Ishikawa (cell line): Measurements from ENCODE around the gene RAD1.

Experiments
- CREB1 ChIP-seq: IDR thresholded peaks from 2 replicates; pipeline ENCODE4 v1.6.1; 2012; ENCODE audit warnings: low read depth
- EGR1 ChIP-seq: IDR thresholded peaks from 2 replicates; pipeline ENCODE4 v1.6.1; 2012
- EP300 ChIP-seq: IDR thresholded peaks from 2 replicates; pipeline ENCODE4 v1.6.1; 2012; ENCODE audit warnings: borderline replicate concordance
- MAX ChIP-seq: IDR thresholded peaks from 2 replicates; pipeline ENCODE4 v1.6.1; 2012
- RAD21 ChIP-seq: IDR thresholded peaks from 2 replicates; pipeline ENCODE4 v1.6.1; 2012; ENCODE audit warnings: low read depth
- REST ChIP-seq: IDR thresholded peaks from 2 replicates; pipeline ENCODE4 v1.6.1; 2012; ENCODE audit warnings: low read depth, mild to moderate bottlenecking
- TAF1 ChIP-seq: IDR thresholded peaks from 2 replicates; pipeline ENCODE4 v1.6.1; 2012; ENCODE audit warnings: low read depth, mild to moderate bottlenecking
- TCF12 ChIP-seq: IDR thresholded peaks from 2 replicates; pipeline ENCODE4 v1.6.1; 2012; ENCODE audit warnings: low read depth
- TEAD4 ChIP-seq: IDR thresholded peaks from 2 replicates; pipeline ENCODE4 v1.6.1; 2012
- YY1 ChIP-seq: IDR thresholded peaks from 2 replicates; pipeline ENCODE4 v1.6.1; 2012; ENCODE audit warnings: low read depth

GRCh38 chr5:34957321-34957720 lies 42.0 kb upstream of the RAD1 start:
- no peak for TF ChIP-seq YY1
- TF ChIP-seq EP300 = no peak
- TF ChIP-seq RAD21 = no peak
- TF ChIP-seq MAX = no peak
- TF ChIP-seq REST = no peak
- no peak for TF ChIP-seq TCF12
- no peak for TF ChIP-seq EGR1
- TF ChIP-seq CREB1 = no peak
- TF ChIP-seq TEAD4 = no peak
- no peak for TF ChIP-seq TAF1
